ENCODE measurements around the gene NANOS3.

GRCh38 chr19:13880059-13881043 is 3.4 kb downstream of the NANOS3 start:
- TF ChIP-seq CTCF (IDR thresholded peaks at IDR 0.05; ENCODE audit: insufficient read depth, low read length) (peak; percentile 86), GABPA (IDR thresholded peaks at IDR 0.05; ENCODE audit: low read depth) (no peak)
- TF ChIP-seq, protein P1, sequence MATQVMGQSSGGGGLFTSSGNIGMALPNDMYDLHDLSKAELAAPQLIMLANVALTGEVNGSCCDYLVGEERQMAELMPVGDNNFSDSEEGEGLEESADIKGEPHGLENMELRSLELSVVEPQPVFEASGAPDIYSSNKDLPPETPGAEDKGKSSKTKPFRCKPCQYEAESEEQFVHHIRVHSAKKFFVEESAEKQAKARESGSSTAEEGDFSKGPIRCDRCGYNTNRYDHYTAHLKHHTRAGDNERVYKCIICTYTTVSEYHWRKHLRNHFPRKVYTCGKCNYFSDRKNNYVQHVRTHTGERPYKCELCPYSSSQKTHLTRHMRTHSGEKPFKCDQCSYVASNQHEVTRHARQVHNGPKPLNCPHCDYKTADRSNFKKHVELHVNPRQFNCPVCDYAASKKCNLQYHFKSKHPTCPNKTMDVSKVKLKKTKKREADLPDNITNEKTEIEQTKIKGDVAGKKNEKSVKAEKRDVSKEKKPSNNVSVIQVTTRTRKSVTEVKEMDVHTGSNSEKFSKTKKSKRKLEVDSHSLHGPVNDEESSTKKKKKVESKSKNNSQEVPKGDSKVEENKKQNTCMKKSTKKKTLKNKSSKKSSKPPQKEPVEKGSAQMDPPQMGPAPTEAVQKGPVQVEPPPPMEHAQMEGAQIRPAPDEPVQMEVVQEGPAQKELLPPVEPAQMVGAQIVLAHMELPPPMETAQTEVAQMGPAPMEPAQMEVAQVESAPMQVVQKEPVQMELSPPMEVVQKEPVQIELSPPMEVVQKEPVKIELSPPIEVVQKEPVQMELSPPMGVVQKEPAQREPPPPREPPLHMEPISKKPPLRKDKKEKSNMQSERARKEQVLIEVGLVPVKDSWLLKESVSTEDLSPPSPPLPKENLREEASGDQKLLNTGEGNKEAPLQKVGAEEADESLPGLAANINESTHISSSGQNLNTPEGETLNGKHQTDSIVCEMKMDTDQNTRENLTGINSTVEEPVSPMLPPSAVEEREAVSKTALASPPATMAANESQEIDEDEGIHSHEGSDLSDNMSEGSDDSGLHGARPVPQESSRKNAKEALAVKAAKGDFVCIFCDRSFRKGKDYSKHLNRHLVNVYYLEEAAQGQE (IDR thresholded peaks at IDR 0.05; ENCODE audit: insufficient replicate concordance, low read depth) = no peak

All from HL-60 (cell line).